Cardiac septum (tissue), 1 donor: Measurements from ENCODE around the gene MACF1. TPM values are rescaled to one million over a fixed set of nuclear protein-coding genes. Genes with fewer than 3 reads are reported as not detected.
"Not testable (repeated sequence)": the region's sequence is repeated elsewhere in the genome, so short reads cannot be mapped to it uniquely, and the experiment has no call there.

Experiments
- DNase-seq: peaks from one replicate; pipeline ENCODE4 v3.0.0-alpha.2; 2020; ENCODE audit warnings: low spot score
- intact Hi-C: fragments of 100-400 bp; cut with DNase I; formaldehyde crosslinking; loops from one replicate; pipeline ENCODE4 v1.14.0; 2022
- total RNA-seq: library from RNA; stranded (reverse); fragmentation: NEBNext Ultra II Directional; extraction: Animal tissue kit (Norgen Biotek cat#: 25700); gene quantifications from one replicate; pipeline ENCODE4 v1.2.1, GENCODE V29; 2021
- donor health status: DM: no; HTN: no; CAD: no.

The MACF1 gene
- total RNA-seq, 1 donor from 2014 or later = 331 TPM

DNA sequence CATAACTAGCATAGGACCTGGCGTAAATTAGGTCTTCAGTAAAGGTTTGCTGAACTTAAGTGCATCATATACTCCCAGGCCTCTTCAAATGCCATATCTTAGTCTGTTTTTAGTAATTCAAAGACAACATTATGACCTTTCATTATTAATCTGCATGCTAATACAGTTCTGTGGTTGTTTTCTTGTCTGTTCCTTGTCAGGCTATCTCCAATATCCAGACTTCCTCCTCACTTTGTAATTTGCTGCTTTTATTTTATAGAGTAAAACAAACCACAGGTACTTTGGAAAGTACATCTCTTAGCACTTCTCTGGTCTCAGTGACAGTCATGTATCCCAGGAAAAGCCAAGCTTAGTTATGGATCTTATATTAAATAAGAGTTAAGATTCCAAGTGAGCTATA lies 221.9 kb downstream of the MACF1 start:
- intact Hi-C loops = no loop called here
- no peak for DNase-seq

GRCh38 chr1:39427374-39427773 lies 222.9 kb downstream of the MACF1 start:
- no peak for DNase-seq
- intact Hi-C loops = no loop called here

- intact Hi-C loops = no loop called here
- no peak for DNase-seq
Observed at GRCh38 chr1:39427912-39428311, 223.4 kb downstream of the MACF1 start.

DNA sequence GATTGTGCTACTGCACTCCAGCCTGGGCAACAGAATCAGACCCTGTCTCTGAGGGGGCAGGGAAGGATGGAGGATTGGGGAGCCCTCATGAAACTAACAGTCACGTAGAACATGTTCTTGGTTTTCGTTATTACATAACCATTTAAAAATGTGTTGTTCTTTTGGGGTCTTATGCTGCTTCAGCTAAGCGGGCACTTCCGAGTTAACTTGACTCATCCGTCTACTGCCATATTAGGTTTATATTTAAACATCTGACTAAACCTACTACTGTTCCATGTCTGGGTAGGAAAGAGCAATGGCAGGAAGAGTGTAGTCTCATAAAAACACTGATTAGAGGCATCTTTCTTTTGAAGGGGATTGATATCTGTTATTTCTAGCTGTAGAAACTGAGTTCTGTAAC lies 227.4 kb downstream of the MACF1 start:
- DNase-seq = no peak
- intact Hi-C loops = no loop called here

DNA sequence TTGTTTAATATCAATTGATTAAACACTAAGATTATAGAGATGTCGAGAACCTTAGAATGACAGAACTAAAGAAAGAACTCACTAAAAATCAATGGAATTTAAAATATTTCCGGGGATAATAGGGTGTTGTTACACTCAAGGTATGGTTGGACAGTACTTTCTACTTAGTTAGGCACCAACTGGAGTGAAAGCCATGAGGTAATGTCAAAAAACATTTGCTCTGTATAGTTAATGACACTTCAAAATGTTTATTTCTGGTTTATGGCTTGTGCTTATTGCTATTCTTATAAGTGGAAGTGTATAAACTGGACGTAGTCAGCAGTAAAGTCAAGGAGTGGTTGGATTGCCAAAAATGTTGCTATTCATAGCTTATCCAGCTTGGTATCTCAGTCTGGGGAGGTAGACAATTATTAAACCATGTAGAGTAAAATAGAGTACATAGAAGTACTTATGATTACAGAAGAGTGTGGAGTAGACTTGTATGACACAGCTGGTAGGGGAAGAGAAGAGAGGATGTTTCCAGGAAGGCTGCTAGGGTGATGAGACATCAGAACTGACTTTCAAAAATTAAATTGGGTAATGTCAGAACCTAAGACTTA lies 230.4 kb downstream of the MACF1 start:
- intact Hi-C loops = no loop called here

DNA sequence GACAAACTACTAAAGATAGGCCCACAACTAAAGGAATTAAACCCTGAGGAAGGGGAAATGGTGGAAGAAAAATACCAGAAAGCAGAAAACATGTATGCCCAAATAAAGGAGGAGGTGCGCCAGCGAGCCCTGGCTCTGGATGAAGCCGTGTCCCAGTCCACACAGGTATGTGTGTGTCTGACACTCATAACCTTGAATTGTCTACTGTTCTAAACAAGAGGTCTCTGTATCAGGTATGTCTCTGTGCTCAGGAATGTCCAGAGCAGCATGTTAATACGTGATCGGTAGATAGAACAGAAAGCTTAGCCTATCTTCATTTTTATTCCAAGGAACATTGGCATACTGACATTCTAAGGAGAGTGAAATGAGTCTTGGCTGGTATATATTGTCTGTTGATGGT lies 231.1 kb downstream of the MACF1 start:
- intact Hi-C loops = no loop called here
- no peak for DNase-seq

More for the DNA sequence above, 230.4 kb downstream of the MACF1 start:
- no peak for DNase-seq

GRCh38 chr1:39436842-39437241 lies 232.3 kb downstream of the MACF1 start:
- no peak for DNase-seq
- intact Hi-C loops = no loop called here

- no peak for DNase-seq
- intact Hi-C loops = no loop called here
Observed at GRCh38 chr1:39438042-39438441, 233.5 kb downstream of the MACF1 start.

GRCh38 chr1:39440856-39441255 lies 236.4 kb downstream of the MACF1 start:
- no peak for DNase-seq
- intact Hi-C loops = no loop called here

DNA sequence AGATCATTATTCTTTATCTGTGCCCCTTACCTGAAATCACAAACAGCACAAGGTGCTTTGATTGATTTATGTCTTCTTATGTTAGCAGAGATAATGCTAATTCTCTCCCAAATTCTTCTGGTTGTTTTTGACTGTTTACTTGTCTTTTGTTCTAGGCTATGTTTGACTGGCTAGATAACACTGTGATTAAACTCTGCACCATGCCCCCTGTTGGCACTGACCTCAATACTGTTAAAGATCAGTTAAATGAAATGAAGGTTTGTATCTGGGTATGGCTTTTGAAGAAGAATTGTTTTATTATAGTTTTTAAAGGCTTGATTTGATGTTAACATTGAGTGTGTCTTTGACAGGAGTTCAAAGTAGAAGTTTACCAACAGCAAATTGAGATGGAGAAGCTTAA lies 237.3 kb downstream of the MACF1 start:
- no peak for DNase-seq
- intact Hi-C loops = no loop called here

DNA sequence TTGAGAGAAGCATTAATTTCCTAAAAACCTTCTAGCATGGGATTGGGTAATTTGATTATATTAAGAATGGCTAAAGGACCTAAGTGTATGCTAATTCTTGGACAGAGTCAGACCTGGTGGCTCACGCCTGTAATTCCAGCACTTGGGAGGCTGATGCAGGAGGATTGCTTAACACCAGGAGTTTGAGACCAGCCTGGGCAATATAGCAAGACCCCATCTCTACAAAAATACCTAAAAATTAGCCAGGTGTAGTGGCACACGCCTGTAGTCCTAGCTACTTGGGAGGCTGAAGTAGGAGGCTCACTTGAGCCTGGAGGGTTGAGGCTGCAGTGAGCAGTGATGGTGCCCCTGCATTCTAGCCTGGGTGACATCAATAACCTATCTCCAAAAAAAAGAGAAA lies 241.1 kb downstream of the MACF1 start:
- no peak for DNase-seq
- intact Hi-C loops = no loop called here

DNA sequence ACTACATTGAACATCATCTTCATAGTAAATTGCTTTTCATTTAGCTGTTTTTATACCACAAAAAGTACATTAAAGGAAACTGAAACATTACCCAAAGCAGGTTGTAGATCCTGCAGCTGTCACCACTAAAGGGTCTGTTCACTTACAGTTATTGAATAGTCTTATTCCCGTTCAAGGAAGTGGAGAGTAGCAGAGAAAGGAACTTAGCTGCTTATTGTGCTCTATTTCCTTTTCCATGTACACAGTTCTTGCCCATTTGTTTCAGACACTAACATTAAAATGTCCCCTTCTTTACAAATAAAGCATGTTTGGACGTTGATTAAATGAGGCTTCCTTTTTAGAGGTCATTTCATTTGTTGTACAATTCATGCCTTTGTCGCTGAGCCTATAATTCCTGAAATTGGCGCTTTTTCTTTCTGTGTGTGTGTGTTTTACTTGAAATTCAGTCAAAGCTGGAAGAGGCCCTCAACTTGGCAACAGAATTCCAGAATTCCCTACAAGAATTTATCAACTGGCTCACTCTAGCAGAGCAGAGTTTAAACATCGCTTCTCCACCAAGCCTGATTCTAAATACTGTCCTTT lies 242.6 kb downstream of the MACF1 start:
- intact Hi-C loops = no loop called here
- DNase-seq = no peak

GRCh38 chr1:39450041-39450440 lies 245.5 kb downstream of the MACF1 start:
- DNase-seq, intact Hi-C loops: not testable (repeated sequence)

- no peak for DNase-seq
- intact Hi-C loops = no loop called here
Observed at GRCh38 chr1:39450956-39451606, 246.6 kb downstream of the MACF1 start.

- intact Hi-C loops = no loop called here
- DNase-seq = no peak
Observed at GRCh38 chr1:39452081-39452480, 247.6 kb downstream of the MACF1 start.

DNA sequence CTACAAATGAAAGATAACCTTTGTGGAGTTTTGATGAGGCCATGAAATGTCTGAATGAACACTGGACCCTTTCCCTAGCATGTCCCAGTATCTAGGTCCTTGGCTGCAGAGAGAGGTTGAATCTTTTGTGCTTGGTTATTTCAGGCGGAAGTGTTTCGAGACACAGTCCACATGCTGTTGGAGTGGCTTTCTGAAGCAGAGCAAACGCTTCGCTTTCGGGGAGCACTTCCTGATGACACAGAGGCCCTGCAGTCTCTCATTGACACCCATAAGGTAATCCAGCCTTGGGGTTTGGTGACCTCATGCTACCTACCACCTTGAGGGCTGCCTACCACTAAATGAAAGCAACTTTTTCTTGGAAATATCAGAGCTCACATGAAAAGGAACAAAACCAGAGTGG lies 248.0 kb downstream of the MACF1 start:
- intact Hi-C loops = no loop called here
- no peak for DNase-seq

DNA sequence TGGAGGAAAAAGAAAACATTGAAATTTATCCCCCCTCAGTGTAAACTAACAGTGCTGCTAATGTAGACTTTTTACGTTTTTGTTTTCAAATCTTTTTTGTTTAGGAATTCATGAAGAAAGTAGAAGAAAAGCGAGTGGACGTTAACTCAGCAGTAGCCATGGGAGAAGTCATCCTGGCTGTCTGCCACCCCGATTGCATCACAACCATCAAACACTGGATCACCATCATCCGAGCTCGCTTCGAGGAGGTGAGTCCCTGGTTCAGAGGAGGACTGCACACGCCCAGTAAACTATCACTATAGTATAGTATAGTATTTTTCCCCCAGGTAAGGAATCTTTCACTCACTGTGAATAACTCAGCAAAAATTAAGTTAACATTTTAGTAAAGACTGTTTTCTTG lies 249.1 kb downstream of the MACF1 start:
- intact Hi-C loops = no loop called here
- DNase-seq = no peak

GRCh38 chr1:39458991-39459390 lies 254.5 kb downstream of the MACF1 start:
- no peak for DNase-seq
- intact Hi-C loops = no loop called here

GRCh38 chr1:39462074-39462473 lies 257.6 kb downstream of the MACF1 start:
- intact Hi-C loops = no loop called here
- DNase-seq = no peak

DNA sequence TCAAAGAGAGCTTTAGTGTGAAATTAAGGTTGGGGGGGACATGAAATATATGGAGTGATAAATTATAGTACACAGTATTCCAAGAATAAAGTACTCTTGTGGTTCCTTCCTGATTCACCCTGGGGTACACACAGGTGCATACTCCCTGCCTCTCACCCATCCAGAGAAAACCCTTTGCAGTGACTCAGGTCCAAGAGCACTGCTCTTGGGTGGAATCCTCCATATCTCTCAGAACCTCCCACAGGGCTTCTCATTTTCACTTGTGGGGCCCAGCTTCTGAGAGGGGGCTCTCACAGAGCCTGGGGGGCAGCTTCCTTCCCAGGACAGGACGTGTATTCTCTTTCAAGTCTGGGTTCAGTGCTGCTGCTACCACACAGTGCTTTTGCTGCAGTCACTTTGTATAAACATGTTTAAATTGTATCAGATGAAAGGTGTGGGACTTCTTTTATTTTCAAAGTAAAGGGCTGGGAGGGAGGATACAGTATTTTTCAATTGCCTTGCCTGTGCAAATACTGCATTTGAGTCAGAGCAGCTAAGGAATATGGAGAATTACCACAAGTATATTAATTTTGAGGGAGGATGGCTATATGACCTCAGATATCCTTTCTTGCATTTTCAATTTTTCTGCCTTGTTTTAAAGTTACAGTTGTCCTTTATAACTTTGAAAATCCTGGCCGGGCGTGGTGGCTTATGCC lies 262.1 kb downstream of the MACF1 start:
- intact Hi-C loops = no loop called here
- no peak for DNase-seq
